Inflammatory macrophage treated with lipopolysaccharide for 1 hour (primary cell): Measurements from ENCODE around the gene ADAMTS8.
"Not testable (repeated sequence)": the region's sequence is repeated elsewhere in the genome, so short reads cannot be mapped to it uniquely, and the experiment has no call there.

Source experiments
- DNase-seq, 2 donors: peaks; one replicate each; pipeline ENCODE4 v3.0.0-alpha.2; 2020 to 2022

The ADAMTS8 gene

GRCh38 chr11:130438401-130439159 lies 10.2 kb upstream of the ADAMTS8 start:
- DNase-seq, result not testable (repeated sequence)

GRCh38 chr11:130437848-130438247 lies 9.4 kb upstream of the ADAMTS8 start:
- DNase-seq, result no peak

- DNase-seq, result no peak
These were observed 7.8 kb upstream of the ADAMTS8 start for GRCh38 chr11:130436171-130436570.

GRCh38 chr11:130435671-130436070 lies 7.3 kb upstream of the ADAMTS8 start:
- DNase-seq, result no peak

GRCh38 chr11:130434521-130435223 lies 6.3 kb upstream of the ADAMTS8 start:
- DNase-seq, result peak; percentile 58 to 84

GRCh38 chr11:130433357-130433756 lies 4.9 kb upstream of the ADAMTS8 start:
- no peak for DNase-seq

- DNase-seq, result no peak
These were observed 3.4 kb upstream of the ADAMTS8 start for GRCh38 chr11:130431801-130432200.

- DNase-seq, result peak; percentile 33 to 80
These were observed 2.9 kb upstream of the ADAMTS8 start for GRCh38 chr11:130431331-130431773.

GRCh38 chr11:130429983-130430382 lies 1.6 kb upstream of the ADAMTS8 start:
- no peak for DNase-seq

- DNase-seq, result no peak
These were observed 792 bp upstream of the ADAMTS8 start for GRCh38 chr11:130429120-130429681.

- DNase-seq, result no peak
These were observed 661 bp downstream of the ADAMTS8 start for GRCh38 chr11:130427581-130428315.

- no peak for DNase-seq
These were observed 1.5 kb downstream of the ADAMTS8 start for GRCh38 chr11:130426837-130427341.

GRCh38 chr11:130426223-130426836 lies 2.1 kb downstream of the ADAMTS8 start:
- DNase-seq, result no peak

GRCh38 chr11:130425156-130425555 lies 3.3 kb downstream of the ADAMTS8 start:
- no peak for DNase-seq

- no peak for DNase-seq
These were observed 3.7 kb downstream of the ADAMTS8 start for GRCh38 chr11:130424613-130425140.

- no peak for DNase-seq
These were observed 4.8 kb downstream of the ADAMTS8 start for GRCh38 chr11:130423541-130424142.

- DNase-seq, result no peak
These were observed 6.0 kb downstream of the ADAMTS8 start for GRCh38 chr11:130422251-130422995.

GRCh38 chr11:130421697-130422096 lies 6.7 kb downstream of the ADAMTS8 start:
- no peak for DNase-seq

- no peak for DNase-seq
These were observed 7.2 kb downstream of the ADAMTS8 start for GRCh38 chr11:130421199-130421585.

GRCh38 chr11:130420478-130421198 lies 7.8 kb downstream of the ADAMTS8 start:
- peak; percentile 47 to 61 for DNase-seq
